ENCODE data around the gene TFDP1. TPM values are rescaled to one million over a fixed set of nuclear protein-coding genes. Genes with fewer than 3 reads are reported as not detected.

The TFDP1 gene
- total RNA-seq, 1 donor from 2014 or later = 49.4 TPM

DNA sequence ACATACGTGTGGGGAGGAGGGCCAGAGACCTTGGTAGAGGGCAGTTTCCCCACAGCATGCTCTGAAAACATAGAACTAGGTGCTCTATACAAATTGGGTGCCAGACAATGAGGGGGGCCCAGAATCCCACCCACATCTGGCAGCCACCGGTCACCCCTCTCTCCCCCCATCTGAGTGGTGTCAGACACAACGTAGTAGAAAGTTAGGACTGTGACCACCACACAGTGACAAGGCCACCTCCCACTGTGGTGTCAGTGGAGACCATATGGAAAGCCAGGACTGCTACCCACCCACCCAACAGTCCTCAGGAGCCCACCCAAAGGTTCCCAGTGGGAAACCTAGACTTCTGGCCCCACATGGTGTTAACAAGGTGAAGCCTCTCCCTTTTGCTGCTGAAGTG, 75.5 kb downstream of the TFDP1 start:
- Histone ChIP-seq H3K4me2 (ENCODE audit: low read length) (no peak overlapping the region), H3K27ac (ENCODE audit: low read depth, low read length) (no peak overlapping the region), H2AFZ (ENCODE audit: low read depth, low read length) (no peak overlapping the region), H3K4me1 (ENCODE audit: insufficient read depth, low read length) (no peaks in the 10 kb centered on the region), H3K36me3 (ENCODE audit: insufficient read depth, low read length) (no peaks in the 10 kb centered on the region), H4K20me1 (ENCODE audit: insufficient read depth, low read length) (no peaks in the 10 kb centered on the region), H3K9me3 (ENCODE audit: insufficient read depth, low read depth, low read length) (no peaks in the 10 kb centered on the region), H3K9ac (ENCODE audit: low read length) (no peak overlapping the region), H3K27me3 (ENCODE audit: insufficient read depth, low read length) (peaks cover 4% of the 10 kb centered on the region), H3K79me2 (ENCODE audit: insufficient read depth, low read length) (no peaks in the 10 kb centered on the region), H3K4me3 (ENCODE audit: insufficient read depth, low read depth, low read length) (no peak overlapping the region)
- H3K27me3 Mint-ChIP-seq (ENCODE audit: low read depth, unreplicated experiment) = peaks cover 4% of the 10 kb centered on the region
- H3K27ac Mint-ChIP-seq (ENCODE audit: unreplicated experiment) = no peak overlapping the region
- H3K36me3 Mint-ChIP-seq (ENCODE audit: low read depth, unreplicated experiment) = peaks cover 2% of the 10 kb centered on the region
- H3K4me3 Mint-ChIP-seq (ENCODE audit: unreplicated experiment) = no peak overlapping the region
- peaks cover 16% of the 10 kb centered on the region for H3K9me3 Mint-ChIP-seq (ENCODE audit: unreplicated experiment)
- TF ChIP-seq EZH2 (IDR thresholded peaks at IDR 0.05; ENCODE audit: insufficient read depth, low read length) = no peak
- TF ChIP-seq, protein P1, sequence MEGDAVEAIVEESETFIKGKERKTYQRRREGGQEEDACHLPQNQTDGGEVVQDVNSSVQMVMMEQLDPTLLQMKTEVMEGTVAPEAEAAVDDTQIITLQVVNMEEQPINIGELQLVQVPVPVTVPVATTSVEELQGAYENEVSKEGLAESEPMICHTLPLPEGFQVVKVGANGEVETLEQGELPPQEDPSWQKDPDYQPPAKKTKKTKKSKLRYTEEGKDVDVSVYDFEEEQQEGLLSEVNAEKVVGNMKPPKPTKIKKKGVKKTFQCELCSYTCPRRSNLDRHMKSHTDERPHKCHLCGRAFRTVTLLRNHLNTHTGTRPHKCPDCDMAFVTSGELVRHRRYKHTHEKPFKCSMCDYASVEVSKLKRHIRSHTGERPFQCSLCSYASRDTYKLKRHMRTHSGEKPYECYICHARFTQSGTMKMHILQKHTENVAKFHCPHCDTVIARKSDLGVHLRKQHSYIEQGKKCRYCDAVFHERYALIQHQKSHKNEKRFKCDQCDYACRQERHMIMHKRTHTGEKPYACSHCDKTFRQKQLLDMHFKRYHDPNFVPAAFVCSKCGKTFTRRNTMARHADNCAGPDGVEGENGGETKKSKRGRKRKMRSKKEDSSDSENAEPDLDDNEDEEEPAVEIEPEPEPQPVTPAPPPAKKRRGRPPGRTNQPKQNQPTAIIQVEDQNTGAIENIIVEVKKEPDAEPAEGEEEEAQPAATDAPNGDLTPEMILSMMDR (IDR thresholded peaks at IDR 0.05; ENCODE audit: insufficient read depth, low read depth, low read length) = no peak
- FAIRE-seq (no peak), DNase-seq (ENCODE audit: low read depth) (no peak)
- no peaks in the 10 kb centered on the region for H3K4me1 Mint-ChIP-seq (ENCODE audit: low read depth, unreplicated experiment)

DNA sequence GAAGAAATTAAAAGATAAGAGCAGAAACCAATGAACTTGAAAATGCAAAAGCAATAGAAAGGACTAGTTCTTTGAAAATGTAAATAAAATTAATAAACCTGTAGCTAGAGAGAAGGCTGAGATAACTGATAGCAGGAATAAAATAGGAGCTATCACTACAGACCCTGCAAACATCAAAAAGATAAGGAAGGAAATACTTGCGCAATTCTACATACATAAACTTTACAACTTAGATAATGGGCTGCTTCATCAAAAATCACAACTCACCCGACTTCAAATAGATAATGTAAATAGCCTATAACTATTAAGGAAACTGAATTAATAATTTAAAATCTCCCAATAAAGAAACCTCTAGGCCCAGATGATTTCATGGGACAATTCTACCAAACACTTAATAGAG, 77.0 kb downstream of the TFDP1 start:
- H3K9me3 Mint-ChIP-seq (ENCODE audit: unreplicated experiment) = peaks cover 16% of the 10 kb centered on the region
- Histone ChIP-seq H3K36me3 (ENCODE audit: insufficient read depth, low read length) (no peaks in the 10 kb centered on the region), H3K4me1 (ENCODE audit: insufficient read depth, low read length) (no peaks in the 10 kb centered on the region), H3K27ac (ENCODE audit: low read depth, low read length) (no peak overlapping the region), H3K4me3 (ENCODE audit: insufficient read depth, low read depth, low read length) (no peak overlapping the region), H3K27me3 (ENCODE audit: insufficient read depth, low read length) (peaks cover 8% of the 10 kb centered on the region), H3K79me2 (ENCODE audit: insufficient read depth, low read length) (no peaks in the 10 kb centered on the region), H4K20me1 (ENCODE audit: insufficient read depth, low read length) (peaks cover 10% of the 10 kb centered on the region), H3K9me3 (ENCODE audit: insufficient read depth, low read depth, low read length) (no peaks in the 10 kb centered on the region), H3K4me2 (ENCODE audit: low read length) (no peak overlapping the region), H2AFZ (ENCODE audit: low read depth, low read length) (no peak overlapping the region), H3K9ac (ENCODE audit: low read length) (no peak overlapping the region)
- H3K4me3 Mint-ChIP-seq (ENCODE audit: unreplicated experiment) = no peak overlapping the region
- no peak for FAIRE-seq
- H3K27me3 Mint-ChIP-seq (ENCODE audit: low read depth, unreplicated experiment) = peaks cover 4% of the 10 kb centered on the region
- H3K4me1 Mint-ChIP-seq (ENCODE audit: low read depth, unreplicated experiment) = no peaks in the 10 kb centered on the region
- TF ChIP-seq EZH2 (IDR thresholded peaks at IDR 0.05; ENCODE audit: insufficient read depth, low read length) = no peak
- TF ChIP-seq, protein P1 (IDR thresholded peaks at IDR 0.05; ENCODE audit: insufficient read depth, low read depth, low read length) = no peak
- H3K36me3 Mint-ChIP-seq (ENCODE audit: low read depth, unreplicated experiment) = no peaks in the 10 kb centered on the region
- no peak overlapping the region for H3K27ac Mint-ChIP-seq (ENCODE audit: unreplicated experiment)
- no peak for DNase-seq (ENCODE audit: low read depth)

DNA sequence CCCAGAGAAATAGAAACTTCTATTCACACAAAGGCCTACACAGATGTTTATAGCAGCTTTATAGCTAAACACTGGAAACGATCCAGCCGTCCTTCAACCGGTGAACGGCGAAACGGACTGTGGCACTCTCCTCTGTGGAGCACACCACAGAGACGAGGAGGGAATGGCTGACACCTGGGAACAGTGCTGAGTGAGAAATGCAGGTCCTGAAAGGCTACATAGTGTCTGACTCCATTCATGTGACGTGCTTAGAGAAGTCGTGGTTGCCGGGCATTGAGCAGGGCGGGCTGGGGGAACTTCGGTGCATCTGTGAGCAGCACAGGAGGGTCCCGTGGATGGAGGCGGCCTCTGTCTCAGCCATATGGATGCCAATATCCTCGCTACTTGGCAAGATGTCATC, 79.4 kb downstream of the TFDP1 start:
- no peak overlapping the region for H2AFZ ChIP-seq (ENCODE audit: low read depth, low read length)
- H4K20me1 ChIP-seq (ENCODE audit: insufficient read depth, low read length) = peaks cover 10% of the 10 kb centered on the region
- no peaks in the 10 kb centered on the region for H3K4me1 Mint-ChIP-seq (ENCODE audit: low read depth, unreplicated experiment)
- no peaks in the 10 kb centered on the region for H3K36me3 ChIP-seq (ENCODE audit: insufficient read depth, low read length)
- H3K4me3 ChIP-seq (ENCODE audit: insufficient read depth, low read depth, low read length) = no peak overlapping the region
- H3K4me2 ChIP-seq (ENCODE audit: low read length) = no peak overlapping the region
- TF ChIP-seq, protein P1 (IDR thresholded peaks at IDR 0.05; ENCODE audit: insufficient read depth, low read depth, low read length) = no peak
- TF ChIP-seq EZH2 (IDR thresholded peaks at IDR 0.05; ENCODE audit: insufficient read depth, low read length) = no peak
- peaks cover 20% of the 10 kb centered on the region for H3K27me3 Mint-ChIP-seq (ENCODE audit: low read depth, unreplicated experiment)
- FAIRE-seq (no peak), DNase-seq (ENCODE audit: low read depth) (no peak)
- no peak overlapping the region for H3K27ac Mint-ChIP-seq (ENCODE audit: unreplicated experiment)
- H3K27ac ChIP-seq (ENCODE audit: low read depth, low read length) = no peak overlapping the region
- H3K9ac ChIP-seq (ENCODE audit: low read length) = no peak overlapping the region
- H3K79me2 ChIP-seq (ENCODE audit: insufficient read depth, low read length) = no peaks in the 10 kb centered on the region
- H3K27me3 ChIP-seq (ENCODE audit: insufficient read depth, low read length) = peaks cover 12% of the 10 kb centered on the region
- no peaks in the 10 kb centered on the region for H3K4me1 ChIP-seq (ENCODE audit: insufficient read depth, low read length)
- H3K4me3 Mint-ChIP-seq (ENCODE audit: unreplicated experiment) = no peak overlapping the region
- H3K9me3 Mint-ChIP-seq (ENCODE audit: unreplicated experiment) = peaks cover 16% of the 10 kb centered on the region
- H3K9me3 ChIP-seq (ENCODE audit: insufficient read depth, low read depth, low read length) = no peaks in the 10 kb centered on the region
- H3K36me3 Mint-ChIP-seq (ENCODE audit: low read depth, unreplicated experiment) = no peaks in the 10 kb centered on the region

Data from astrocyte (in vitro differentiated cells and primary cell).